Measurements from ENCODE around the gene MAGI1.

DNA sequence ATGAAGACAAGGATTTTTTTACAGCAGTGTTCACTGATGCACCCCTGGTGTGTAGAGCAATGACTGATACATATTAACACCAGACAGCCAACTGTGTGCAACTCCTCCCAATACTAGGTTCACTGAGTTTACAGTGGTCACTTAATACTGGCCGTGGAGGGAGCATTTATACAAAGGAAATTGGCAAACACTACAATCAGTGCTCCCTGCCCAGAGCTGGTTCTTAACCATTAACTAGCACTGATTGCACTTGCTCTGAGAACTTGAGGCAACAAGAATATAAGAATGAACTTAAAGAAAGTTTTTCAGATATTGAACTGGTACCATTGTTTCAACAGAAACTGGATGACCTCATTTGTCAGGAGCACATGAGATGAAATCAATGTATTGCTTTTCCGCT is 110.6 kb downstream of the MAGI1 start:
- TF ChIP-seq POLR2AphosphoS5 (IDR thresholded peaks at IDR 0.05), result no peak
- TF ChIP-seq CTCF (IDR thresholded peaks at IDR 0.05), result no peak
